Testis (tissue), 2 donors: ENCODE measurements around the gene FARS2.

Source experiments
- CTCF ChIP-seq, 3 experiments: fragments of 450-650 bp in 2 of 3; fragments of 200-600 bp in 1 of 3; sonication (generic) in 1 of 3; IDR thresholded peaks; one replicate each; pipeline ENCODE4 v1.5.1; 2016 to 2019; ENCODE audit warnings: antibody characterized with exemption in 3 of 3, mild to moderate bottlenecking in 2 of 3, moderate library complexity in 1 of 3
- POLR2A ChIP-seq: fragments of 450-650 bp; IDR thresholded peaks from one replicate; pipeline ENCODE4 v1.6.1; 2017; ENCODE audit warnings: antibody characterized with exemption, mild to moderate bottlenecking, moderate library complexity

GRCh38 chr6:5540370-5540769 lies 279.1 kb downstream of the FARS2 start:
- TF ChIP-seq CTCF (IDR thresholded peaks at IDR 0.05) (no peak), POLR2A (no peak)
